Measurements from ENCODE around the gene CPN2.

CPN2 gene

DNA sequence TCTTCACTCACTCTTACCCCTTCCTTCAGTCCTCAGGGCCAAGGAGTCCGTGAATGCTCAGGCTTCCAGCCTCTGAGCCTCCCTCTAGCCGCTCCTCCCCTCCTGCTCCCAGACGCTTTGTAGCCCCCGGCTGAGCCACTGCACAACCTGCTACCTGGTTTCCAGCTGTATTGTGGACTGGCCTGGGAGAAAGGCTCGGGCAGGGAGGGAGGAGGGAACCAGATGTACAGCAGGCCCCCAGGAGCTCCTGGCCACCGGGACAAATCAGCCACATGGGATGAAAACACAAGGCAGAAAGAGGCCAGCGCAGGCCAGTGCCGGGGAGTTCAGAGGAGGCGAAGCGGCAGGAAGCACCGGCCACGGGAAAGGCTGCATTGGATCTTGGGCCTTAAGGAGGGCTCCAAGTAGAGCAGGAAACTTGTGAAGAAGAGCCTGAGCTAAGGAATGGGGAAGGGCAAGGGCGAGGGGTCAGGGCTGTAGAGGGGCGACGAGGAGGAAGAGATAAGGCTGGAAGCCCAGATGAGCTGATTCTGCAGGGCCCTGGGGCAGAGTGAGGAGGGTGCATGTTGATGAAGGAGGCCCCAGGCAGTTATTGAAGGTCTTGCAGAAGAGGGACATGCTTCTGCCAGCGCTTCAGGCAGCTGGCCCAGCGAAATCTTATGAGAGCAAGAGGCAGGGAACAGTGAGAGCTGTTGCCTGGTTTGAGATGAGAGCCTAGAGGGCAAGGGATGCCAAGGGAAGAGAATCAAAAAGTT lies 14.3 kb downstream of the CPN2 start:
- TF ChIP-seq, protein P1, sequence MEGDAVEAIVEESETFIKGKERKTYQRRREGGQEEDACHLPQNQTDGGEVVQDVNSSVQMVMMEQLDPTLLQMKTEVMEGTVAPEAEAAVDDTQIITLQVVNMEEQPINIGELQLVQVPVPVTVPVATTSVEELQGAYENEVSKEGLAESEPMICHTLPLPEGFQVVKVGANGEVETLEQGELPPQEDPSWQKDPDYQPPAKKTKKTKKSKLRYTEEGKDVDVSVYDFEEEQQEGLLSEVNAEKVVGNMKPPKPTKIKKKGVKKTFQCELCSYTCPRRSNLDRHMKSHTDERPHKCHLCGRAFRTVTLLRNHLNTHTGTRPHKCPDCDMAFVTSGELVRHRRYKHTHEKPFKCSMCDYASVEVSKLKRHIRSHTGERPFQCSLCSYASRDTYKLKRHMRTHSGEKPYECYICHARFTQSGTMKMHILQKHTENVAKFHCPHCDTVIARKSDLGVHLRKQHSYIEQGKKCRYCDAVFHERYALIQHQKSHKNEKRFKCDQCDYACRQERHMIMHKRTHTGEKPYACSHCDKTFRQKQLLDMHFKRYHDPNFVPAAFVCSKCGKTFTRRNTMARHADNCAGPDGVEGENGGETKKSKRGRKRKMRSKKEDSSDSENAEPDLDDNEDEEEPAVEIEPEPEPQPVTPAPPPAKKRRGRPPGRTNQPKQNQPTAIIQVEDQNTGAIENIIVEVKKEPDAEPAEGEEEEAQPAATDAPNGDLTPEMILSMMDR (IDR thresholded peaks at IDR 0.05; ENCODE audit: low read depth, low read length): no peak
- H3K4me3 ChIP-seq (ENCODE audit: low read depth, low read length): no peak overlapping the region

DNA sequence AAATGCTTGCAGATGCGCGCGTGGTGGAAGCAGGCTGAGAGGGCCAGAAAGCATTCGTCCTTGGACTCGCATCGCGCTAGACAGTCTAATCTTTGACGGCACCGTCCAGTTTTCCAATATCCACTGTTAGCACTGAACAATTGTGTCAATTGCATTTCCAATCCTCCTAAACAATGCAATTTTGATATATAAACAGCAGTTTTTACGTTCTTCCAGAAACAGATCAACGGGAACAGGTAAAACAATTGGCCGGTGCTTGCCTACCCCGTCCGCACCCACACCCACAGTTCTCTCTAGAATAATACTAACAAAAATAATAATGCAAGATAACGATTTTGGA lies 17.2 kb downstream of the CPN2 start:
- H3K4me3 ChIP-seq (ENCODE audit: low read depth, low read length): no peak overlapping the region
- TF ChIP-seq, protein P1 (IDR thresholded peaks at IDR 0.05; ENCODE audit: low read depth, low read length): no peak

DNA sequence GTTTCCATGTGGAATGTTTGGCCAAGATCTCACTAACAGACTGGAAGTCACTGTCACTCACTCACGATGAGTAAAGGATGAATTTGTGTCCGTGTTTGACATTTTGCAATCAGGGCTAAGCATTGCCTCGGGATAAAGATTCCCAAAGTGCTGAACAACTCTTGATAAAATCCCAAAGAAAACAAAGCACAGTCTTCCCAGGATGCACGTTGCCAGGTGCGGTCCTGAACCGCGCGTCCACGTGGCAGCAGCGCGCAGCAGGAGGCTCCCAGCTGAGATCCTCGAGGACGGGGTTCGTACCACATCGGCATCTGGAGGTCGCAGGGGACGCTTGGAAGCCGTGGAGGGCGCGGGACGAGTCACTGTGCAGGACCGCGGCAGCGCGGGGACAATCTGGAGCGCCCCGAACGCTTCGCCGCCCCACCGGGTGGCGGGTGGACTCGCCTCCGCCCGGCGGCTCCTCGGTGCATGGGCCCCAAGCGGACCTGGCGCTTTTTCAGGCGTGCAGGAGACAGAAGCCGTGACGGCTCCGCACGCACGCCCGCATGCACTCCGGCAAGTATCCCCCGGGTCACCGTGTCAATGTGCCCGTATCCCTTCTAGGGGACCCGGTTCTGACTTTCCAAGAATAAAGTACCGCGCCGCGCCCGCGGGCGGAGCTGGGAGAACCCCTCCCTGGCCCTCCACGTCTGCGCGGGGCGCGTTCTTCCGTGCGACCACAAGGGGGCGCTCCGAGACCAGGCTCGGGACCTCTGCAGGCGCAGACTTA lies 17.7 kb downstream of the CPN2 start:
- TF ChIP-seq, protein P1 (IDR thresholded peaks at IDR 0.05; ENCODE audit: low read depth, low read length): peak; percentile 84
- peak overlapping the region; percentile 61 for H3K4me3 ChIP-seq (ENCODE audit: low read depth, low read length)

DNA sequence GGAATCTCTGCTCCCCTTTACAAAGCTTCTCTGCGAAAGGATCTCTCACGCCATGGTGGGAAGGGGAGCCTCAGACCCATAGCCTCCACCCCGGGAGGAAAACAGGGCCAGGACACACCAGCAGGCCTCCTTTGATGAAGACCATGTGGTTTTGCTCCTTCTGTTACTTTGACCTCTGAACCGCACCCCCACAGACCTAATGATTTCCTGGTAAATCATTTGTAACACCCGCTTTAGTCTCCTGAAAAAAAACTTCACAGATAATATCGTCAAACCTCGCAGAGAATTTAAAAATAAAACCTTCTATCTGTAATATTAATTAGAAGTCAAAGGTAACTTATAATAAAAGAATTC lies 18.3 kb downstream of the CPN2 start:
- TF ChIP-seq, protein P1 (IDR thresholded peaks at IDR 0.05; ENCODE audit: low read depth, low read length): no peak
- H3K4me3 ChIP-seq (ENCODE audit: low read depth, low read length): no peak overlapping the region

DNA sequence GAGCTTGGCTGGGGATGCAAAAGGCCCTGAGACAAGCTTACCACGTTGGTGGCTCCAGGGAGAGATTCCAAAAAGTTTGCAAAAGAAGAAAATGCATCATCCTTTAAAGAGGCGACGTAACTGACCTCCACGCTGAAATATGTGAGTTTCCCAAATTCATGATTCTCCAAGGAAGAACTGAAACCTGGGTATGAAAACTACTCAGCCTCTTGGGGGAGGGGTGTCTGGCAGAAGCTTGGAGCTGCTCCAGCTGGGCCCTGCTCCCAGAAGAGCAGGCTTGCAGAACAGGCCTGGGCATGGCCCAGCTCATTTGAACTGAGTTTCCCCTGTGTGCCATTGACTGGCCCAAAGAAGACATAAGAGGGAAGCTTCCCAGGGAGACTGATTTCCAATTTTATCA lies 20.5 kb downstream of the CPN2 start:
- H3K4me3 ChIP-seq (ENCODE audit: low read depth, low read length): no peak overlapping the region
- TF ChIP-seq, protein P1 (IDR thresholded peaks at IDR 0.05; ENCODE audit: low read depth, low read length): no peak

DNA sequence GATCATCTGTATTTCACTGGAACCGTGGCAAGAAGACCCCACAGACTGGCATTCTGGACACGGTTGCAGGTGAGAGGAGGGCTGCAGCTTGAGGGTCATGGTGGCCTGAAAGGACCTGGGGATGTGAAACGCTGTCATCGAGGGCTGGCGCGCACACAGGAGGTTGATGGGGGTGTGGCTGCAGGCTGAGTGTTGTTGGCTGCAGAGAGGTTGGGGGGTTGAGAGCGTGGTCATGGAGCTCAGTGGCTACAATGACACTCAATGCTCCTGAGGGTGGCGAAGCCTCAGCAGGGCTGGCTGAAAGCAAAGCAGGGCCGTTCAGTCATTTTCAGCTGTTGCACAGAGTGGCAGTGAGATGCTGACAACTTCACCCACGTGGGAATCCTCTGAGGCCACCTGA lies 21.0 kb downstream of the CPN2 start:
- TF ChIP-seq, protein P1 (IDR thresholded peaks at IDR 0.05; ENCODE audit: low read depth, low read length): no peak
- H3K4me3 ChIP-seq (ENCODE audit: low read depth, low read length): no peak overlapping the region

DNA sequence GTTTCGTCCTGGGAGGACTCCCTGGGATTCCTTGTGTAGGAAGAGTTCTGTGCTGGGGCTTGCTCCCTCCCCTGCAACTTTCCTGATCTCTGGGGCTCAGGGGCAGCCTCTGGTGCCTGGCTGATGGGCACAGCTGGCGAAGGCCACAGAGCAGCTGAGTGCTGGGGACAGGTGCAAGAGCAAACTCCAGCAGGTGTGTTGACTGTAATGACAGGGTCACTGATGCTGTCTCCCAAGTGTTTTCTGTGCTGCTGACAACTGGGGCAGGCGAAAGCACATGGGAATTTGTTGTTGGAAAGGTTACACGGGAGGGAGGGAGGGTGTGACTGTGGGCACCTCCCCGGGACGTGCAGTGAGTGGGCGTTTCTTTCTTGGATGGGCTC lies 21.6 kb downstream of the CPN2 start:
- no peak overlapping the region for H3K4me3 ChIP-seq (ENCODE audit: low read depth, low read length)
- TF ChIP-seq, protein P1 (IDR thresholded peaks at IDR 0.05; ENCODE audit: low read depth, low read length): no peak
